ENCODE results near the gene SLC2A2.
"Not testable (repeated sequence)": the region's sequence is repeated elsewhere in the genome, so short reads cannot be mapped to it uniquely, and the experiment has no call there.

SLC2A2 gene

DNA sequence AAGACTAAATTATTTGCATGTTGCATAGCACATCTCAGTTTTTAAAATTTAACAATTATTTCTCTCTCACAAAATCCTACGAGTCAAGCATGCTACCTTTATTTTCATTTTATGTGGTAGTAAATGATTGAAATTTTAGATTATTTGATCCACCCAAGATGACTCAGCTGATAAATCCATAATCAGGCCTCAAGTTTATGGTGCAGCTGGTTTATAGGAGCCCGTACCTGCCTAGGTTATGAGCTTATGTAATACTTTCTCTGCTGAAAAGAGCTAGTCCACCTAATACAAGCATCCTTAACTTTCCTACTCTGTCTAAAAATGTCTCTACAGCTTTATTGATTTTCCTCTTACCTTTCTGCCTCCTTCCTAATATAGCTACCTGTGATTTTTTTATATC is 41.2 kb downstream of the SLC2A2 start:
- no peak for DNase-seq (ENCODE audit: low read depth)

DNA sequence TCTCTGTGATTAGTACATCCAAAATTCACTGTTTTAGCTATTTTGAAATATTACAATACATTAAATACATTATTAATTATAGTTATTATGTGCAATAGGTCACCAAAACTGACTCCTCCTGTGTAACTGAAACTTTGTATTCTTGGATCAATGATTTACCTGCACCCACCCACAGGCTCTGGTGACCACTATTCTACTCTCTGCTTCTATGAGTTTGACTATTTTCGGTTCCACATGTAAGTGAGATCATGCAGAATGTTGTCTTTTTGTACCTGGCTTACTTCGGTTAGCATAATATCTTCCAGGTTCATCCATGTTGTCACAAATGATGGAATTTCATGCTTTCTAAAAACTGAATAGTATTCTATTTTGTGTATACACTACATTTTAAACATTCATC is 43.8 kb downstream of the SLC2A2 start:
- no peak for DNase-seq (ENCODE audit: low read depth)

GRCh38 chr3:170980399-170980798 is 46.1 kb downstream of the SLC2A2 start:
- no peak for DNase-seq (ENCODE audit: low read depth)

GRCh38 chr3:170977949-170978745 is 48.4 kb downstream of the SLC2A2 start:
- DNase-seq (ENCODE audit: low read depth) = peak; percentile 34

DNA sequence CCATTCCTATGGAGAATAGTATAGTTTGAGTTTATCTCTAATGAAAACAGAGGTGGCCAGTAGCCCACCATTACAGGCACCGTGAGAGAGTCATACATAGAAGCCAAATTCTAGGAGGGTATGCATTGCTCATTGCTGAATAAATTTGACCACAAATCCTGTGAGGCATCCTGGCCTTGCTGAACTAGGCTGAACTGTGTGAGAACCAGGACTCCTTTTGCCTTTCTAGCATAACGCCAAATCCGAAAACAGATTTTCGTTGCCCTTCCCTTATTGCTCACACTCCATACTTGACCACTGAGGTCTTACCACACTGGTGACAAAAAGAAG is 50.4 kb downstream of the SLC2A2 start:
- no peak for DNase-seq (ENCODE audit: low read depth)

GRCh38 chr3:170975283-170976189 is 51.0 kb downstream of the SLC2A2 start:
- no peak for DNase-seq (ENCODE audit: low read depth)

- no peak for DNase-seq (ENCODE audit: low read depth)
Measured at GRCh38 chr3:170974872-170975271, 51.6 kb downstream of the SLC2A2 start.

DNA sequence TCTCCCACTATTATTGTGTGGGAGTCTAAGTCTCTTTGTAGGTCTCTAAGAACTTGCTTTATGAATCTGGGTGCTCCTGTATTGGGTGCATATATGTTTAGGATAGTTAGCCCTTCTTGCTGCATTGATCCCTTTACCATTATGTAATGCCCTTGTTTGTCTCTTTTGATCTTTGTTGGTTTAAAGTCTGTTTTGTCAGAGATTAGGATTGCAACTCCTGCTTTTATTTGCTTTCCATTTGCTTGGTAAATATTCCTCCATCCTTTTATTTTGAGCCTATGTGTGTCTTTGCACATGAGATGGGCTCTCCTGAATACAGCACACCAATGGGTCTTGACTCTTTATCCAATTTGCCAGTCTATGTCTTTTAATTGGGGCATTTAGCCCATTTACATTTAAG is 53.6 kb downstream of the SLC2A2 start:
- DNase-seq (ENCODE audit: low read depth) = not testable (repeated sequence)

GRCh38 chr3:170967126-170967525 is 59.4 kb downstream of the SLC2A2 start:
- no peak for DNase-seq (ENCODE audit: low read depth)

DNA sequence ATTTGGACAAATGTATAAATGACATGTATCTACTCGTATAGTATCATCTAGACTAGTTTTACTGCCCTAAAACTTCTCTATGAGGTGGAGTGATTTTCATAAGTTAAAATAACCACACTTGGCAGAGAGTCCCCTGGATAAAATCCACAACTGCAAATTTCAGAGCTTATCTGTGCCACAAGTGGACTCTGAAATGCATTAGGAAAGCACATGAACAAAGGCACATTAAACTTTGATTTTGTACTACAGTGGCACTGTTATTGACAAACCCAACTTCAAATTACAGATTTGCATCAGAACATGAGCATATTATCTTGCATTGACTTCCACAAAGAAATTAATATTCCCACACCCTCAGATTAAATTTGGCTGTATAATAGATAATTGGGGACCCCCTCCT is 60.0 kb downstream of the SLC2A2 start:
- DNase-seq (ENCODE audit: low read depth) = no peak

GRCh38 chr3:170962411-170962810 is 64.1 kb downstream of the SLC2A2 start:
- no peak for DNase-seq (ENCODE audit: low read depth)

- peak; percentile 28 for DNase-seq (ENCODE audit: low read depth)
Measured at GRCh38 chr3:170961616-170962400, 64.7 kb downstream of the SLC2A2 start.

DNA sequence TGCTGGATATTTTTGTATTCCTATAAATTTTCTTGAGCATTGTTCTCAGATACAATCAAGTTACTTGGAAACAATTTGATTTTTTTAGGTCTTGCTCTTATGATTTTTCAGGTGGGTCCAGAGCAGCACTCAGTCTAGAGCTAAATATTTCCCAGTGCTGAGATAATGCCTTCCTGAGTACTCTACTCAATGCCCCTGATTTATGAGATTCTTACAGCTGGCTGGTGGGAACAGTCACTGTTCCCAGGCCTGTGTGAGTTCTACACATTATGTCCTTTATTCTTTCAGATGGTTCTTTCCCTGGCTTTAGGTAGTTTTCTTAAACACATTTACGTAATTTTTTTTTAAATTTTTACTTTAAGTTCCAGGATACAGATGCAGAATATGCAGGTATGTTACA is 67.1 kb downstream of the SLC2A2 start:
- no peak for DNase-seq (ENCODE audit: low read depth)

DNA sequence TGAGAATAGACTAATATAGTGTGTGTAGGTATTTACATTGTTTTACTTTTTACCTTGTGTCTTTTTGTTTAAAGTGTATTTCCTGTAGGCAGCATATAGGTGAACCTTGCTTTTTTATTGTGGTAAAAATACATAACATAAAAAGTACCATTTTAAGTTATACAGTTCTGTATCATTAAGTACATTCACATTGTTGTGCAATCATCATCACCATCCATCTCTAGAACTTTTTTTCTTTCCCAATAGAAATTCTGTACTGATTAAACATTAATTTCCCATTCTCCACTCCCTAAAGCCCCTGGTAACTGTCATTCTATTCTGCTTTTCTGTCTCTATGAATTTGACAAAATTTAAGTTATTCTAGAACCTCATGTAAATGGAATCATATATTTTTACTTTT is 69.9 kb downstream of the SLC2A2 start:
- DNase-seq (ENCODE audit: low read depth) = no peak

DNA sequence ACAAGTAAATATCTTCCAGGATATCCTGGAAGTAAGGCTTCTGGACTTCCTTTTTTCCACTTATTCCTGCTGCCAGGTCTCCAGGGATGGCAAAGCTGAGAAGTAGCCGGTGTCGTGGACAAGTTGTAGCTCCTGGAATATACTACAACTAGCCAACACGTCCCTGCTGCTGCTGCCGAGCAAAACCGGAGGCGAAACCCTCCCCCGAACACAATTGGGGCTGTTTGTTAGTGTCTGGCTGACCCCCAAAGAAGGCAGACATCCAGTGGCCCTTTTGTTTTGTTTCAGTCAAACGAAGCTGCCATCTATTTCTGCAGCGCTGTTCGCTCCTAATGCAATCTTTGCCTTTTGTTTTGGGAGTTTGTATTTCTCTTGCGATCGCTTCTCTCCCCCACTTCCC is 72.8 kb downstream of the SLC2A2 start:
- DNase-seq (ENCODE audit: low read depth) = no peak

DNA sequence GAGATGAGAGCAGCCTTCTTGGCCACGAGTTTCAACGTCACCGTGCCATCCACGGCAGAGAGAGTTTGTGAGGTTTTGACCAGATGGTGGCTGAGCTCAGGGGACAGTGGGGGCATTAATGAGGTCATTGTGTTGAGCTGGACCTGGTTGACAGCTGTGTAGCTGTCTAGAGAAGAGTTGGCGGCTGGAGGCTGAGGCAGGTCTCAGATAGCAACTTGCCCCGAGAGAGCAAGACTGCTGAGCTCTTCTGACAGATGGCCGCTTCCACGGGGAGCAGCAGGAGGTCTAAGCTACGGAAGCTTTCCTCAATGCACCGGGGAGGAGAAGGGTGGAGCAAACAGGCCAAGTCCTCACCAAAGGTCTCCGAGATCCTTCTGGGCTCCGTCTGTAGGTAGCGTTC is 73.3 kb downstream of the SLC2A2 start:
- no peak for DNase-seq (ENCODE audit: low read depth)

DNA sequence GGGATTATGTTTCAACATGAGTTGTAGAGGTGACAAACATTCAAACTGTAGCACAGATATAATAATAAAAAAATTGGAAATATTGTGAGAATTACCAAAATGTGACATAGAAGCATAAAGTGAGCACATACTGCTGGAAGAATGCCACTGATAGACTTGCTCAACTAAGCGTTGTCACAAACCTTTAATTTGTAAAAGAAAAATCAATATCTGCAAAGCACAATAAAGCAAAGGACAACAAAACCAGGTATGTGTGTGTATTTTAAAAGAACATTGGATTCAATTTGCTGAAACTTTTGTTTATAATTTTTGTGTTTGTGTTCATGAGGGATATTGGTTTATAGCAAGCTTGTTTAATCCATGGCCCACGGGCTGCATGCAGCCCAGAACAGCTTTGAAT is 77.3 kb downstream of the SLC2A2 start:
- no peak for DNase-seq (ENCODE audit: low read depth)

- no peak for DNase-seq (ENCODE audit: low read depth)
Measured at GRCh38 chr3:170947018-170947769, 79.3 kb downstream of the SLC2A2 start.
